GM23338 (cell line): ENCODE measurements around the gene LAMB1. TPM values are rescaled to one million over a fixed set of nuclear protein-coding genes. Genes with fewer than 3 reads are reported as not detected.
A peak's percentile ranks its signal among the peaks of the same experiment; 100 is the strongest.

Source experiments
- EZH2 ChIP-seq: fragments of 200-600 bp; sonication (generic); IDR thresholded peaks from one replicate; pipeline ENCODE4 v1.8.0; 2017; ENCODE audit warnings: antibody characterized with exemption, mild to moderate bottlenecking, low read depth; ENCODE audit not compliant: unreplicated experiment
- EZH2phosphoT487 ChIP-seq: fragments of 200-600 bp; sonication (generic); IDR thresholded peaks from one replicate; pipeline ENCODE4 v1.8.1; 2018; ENCODE audit warnings: antibody characterized with exemption; ENCODE audit not compliant: unreplicated experiment
- JUNB ChIP-seq: IDR thresholded peaks from one replicate; pipeline ENCODE4 v1.6.1; 2016; ENCODE audit warnings: antibody characterized with exemption; ENCODE audit not compliant: unreplicated experiment
- polyA plus RNA-seq: library from polyadenylated mRNA; unstranded; fragments of >200 nt; fragmentation: Nextera tagmentation; extraction: Ambion mirVana; gene quantifications from 2 replicates; pipeline ENCODE4 v1.2.1, GENCODE V29; 2016
- total RNA-seq: library from RNA; depleted of rRNA; stranded (reverse); fragments of >200 nt; shearing (Covaris generic); gene quantifications from 2 replicates; pipeline ENCODE4 v1.2.3, GENCODE V29; 2014
- TF ChIP-seq, protein P1 (sequence below): fragments of 250-450 bp; sonication (Bioruptor Pico); IDR thresholded peaks from 2 replicates; pipeline ENCODE4 v1.5.0; 2020; ENCODE audit warnings: mild to moderate bottlenecking, moderate library complexity
- TF ChIP-seq, protein P2 (sequence below), 2 experiments: fragments of 200-600 bp in 1 of 2; sonication (generic) in 1 of 2; conservative IDR thresholded peaks; 2 replicates each; pipeline versions ENCODE4 v1.5.1 to v1.6.1; 2016 to 2017; ENCODE audit warnings: antibody characterized with exemption in 2 of 2, low read depth in 2 of 2, mild to moderate bottlenecking in 2 of 2, moderate library complexity in 1 of 2
- TF ChIP-seq, protein P3 (sequence below): IDR thresholded peaks from one replicate; pipeline ENCODE4 v1.6.1; 2018; ENCODE audit warnings: antibody characterized with exemption; ENCODE audit not compliant: unreplicated experiment

The LAMB1 gene
- total and polyA plus RNA-seq, 2 experiments from 2014 or later, result 53.5 to 57.8 TPM

DNA sequence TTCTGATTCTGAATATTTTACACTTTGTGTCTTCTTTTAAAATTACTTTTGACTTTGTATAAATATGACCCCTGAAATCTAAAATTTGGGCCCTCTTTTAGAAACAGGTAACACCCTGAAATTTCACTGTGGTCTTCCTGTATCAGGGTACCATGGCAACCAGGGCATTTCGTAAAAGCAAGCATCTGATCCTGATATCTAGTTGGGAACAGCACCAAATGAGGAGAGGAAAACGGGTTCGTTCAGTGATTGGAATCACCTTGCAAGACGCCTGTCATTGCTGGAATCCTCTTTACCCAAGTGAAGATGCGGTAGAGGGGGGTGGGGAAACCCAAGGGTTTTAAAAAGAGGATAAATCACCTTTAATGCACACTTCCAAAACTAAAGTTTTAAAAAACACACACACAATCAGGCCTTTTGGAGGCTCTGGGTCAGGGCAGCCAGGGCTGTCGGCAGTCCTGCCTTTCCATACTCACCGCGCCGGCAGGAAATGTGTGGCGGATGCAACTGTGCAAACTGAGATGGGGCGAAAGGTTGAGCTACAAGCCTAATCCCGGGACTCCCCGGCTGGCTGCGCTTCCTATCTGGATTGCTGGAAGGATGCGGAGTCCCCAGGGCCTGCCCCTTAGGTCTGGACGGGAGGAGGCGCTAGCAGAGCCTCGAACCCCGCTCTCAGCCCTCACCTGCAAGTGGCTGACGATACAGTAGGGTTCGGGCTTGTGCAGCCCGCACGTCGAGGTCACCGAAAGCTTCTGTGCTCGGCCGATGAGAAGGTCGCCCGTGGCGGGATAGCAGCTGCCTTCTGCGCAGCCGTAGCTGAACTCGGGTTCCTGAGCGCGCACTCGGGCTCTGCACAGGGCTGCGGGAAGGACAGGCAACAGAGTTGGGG lies 1.8 kb downstream of the LAMB1 start (continued):
- TF ChIP-seq, protein P1, sequence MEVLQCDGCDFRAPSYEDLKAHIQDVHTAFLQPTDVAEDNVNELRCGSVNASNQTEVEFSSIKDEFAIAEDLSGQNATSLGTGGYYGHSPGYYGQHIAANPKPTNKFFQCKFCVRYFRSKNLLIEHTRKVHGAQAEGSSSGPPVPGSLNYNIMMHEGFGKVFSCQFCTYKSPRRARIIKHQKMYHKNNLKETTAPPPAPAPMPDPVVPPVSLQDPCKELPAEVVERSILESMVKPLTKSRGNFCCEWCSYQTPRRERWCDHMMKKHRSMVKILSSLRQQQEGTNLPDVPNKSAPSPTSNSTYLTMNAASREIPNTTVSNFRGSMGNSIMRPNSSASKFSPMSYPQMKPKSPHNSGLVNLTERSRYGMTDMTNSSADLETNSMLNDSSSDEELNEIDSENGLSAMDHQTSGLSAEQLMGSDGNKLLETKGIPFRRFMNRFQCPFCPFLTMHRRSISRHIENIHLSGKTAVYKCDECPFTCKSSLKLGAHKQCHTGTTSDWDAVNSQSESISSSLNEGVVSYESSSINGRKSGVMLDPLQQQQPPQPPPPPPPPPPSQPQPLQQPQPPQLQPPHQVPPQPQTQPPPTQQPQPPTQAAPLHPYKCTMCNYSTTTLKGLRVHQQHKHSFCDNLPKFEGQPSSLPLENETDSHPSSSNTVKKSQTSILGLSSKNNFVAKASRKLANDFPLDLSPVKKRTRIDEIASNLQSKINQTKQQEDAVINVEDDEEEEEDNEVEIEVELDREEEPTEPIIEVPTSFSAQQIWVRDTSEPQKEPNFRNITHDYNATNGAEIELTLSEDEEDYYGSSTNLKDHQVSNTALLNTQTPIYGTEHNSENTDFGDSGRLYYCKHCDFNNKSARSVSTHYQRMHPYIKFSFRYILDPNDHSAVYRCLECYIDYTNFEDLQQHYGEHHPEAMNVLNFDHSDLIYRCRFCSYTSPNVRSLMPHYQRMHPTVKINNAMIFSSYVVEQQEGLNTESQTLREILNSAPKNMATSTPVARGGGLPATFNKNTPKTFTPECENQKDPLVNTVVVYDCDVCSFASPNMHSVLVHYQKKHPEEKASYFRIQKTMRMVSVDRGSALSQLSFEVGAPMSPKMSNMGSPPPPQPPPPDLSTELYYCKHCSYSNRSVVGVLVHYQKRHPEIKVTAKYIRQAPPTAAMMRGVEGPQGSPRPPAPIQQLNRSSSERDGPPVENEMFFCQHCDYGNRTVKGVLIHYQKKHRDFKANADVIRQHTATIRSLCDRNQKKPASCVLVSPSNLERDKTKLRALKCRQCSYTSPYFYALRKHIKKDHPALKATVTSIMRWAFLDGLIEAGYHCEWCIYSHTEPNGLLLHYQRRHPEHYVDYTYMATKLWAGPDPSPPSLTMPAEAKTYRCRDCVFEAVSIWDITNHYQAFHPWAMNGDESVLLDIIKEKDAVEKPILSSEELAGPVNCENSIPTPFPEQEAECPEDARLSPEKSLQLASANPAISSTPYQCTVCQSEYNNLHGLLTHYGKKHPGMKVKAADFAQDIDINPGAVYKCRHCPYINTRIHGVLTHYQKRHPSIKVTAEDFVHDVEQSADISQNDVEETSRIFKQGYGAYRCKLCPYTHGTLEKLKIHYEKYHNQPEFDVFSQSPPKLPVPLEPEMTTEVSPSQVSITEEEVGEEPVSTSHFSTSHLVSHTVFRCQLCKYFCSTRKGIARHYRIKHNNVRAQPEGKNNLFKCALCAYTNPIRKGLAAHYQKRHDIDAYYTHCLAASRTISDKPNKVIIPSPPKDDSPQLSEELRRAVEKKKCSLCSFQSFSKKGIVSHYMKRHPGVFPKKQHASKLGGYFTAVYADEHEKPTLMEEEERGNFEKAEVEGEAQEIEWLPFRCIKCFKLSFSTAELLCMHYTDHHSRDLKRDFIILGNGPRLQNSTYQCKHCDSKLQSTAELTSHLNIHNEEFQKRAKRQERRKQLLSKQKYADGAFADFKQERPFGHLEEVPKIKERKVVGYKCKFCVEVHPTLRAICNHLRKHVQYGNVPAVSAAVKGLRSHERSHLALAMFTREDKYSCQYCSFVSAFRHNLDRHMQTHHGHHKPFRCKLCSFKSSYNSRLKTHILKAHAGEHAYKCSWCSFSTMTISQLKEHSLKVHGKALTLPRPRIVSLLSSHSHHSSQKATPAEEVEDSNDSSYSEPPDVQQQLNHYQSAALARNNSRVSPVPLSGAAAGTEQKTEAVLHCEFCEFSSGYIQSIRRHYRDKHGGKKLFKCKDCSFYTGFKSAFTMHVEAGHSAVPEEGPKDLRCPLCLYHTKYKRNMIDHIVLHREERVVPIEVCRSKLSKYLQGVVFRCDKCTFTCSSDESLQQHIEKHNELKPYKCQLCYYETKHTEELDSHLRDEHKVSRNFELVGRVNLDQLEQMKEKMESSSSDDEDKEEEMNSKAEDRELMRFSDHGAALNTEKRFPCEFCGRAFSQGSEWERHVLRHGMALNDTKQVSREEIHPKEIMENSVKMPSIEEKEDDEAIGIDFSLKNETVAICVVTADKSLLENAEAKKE (CRISPR knock-in tag), result 0 out of 2 replicates have a peak, but pooled peaks have one; percentile 14
- TF ChIP-seq EZH2phosphoT487 (no peak), EZH2 (peak; percentile 14), JUNB (no peak)
- TF ChIP-seq, protein P2, sequence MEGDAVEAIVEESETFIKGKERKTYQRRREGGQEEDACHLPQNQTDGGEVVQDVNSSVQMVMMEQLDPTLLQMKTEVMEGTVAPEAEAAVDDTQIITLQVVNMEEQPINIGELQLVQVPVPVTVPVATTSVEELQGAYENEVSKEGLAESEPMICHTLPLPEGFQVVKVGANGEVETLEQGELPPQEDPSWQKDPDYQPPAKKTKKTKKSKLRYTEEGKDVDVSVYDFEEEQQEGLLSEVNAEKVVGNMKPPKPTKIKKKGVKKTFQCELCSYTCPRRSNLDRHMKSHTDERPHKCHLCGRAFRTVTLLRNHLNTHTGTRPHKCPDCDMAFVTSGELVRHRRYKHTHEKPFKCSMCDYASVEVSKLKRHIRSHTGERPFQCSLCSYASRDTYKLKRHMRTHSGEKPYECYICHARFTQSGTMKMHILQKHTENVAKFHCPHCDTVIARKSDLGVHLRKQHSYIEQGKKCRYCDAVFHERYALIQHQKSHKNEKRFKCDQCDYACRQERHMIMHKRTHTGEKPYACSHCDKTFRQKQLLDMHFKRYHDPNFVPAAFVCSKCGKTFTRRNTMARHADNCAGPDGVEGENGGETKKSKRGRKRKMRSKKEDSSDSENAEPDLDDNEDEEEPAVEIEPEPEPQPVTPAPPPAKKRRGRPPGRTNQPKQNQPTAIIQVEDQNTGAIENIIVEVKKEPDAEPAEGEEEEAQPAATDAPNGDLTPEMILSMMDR (conservative IDR thresholded peaks at IDR 0.05; ENCODE audit: low read depth in 2 of 2), result peak; percentile 32 to 67
- TF ChIP-seq, protein P3, sequence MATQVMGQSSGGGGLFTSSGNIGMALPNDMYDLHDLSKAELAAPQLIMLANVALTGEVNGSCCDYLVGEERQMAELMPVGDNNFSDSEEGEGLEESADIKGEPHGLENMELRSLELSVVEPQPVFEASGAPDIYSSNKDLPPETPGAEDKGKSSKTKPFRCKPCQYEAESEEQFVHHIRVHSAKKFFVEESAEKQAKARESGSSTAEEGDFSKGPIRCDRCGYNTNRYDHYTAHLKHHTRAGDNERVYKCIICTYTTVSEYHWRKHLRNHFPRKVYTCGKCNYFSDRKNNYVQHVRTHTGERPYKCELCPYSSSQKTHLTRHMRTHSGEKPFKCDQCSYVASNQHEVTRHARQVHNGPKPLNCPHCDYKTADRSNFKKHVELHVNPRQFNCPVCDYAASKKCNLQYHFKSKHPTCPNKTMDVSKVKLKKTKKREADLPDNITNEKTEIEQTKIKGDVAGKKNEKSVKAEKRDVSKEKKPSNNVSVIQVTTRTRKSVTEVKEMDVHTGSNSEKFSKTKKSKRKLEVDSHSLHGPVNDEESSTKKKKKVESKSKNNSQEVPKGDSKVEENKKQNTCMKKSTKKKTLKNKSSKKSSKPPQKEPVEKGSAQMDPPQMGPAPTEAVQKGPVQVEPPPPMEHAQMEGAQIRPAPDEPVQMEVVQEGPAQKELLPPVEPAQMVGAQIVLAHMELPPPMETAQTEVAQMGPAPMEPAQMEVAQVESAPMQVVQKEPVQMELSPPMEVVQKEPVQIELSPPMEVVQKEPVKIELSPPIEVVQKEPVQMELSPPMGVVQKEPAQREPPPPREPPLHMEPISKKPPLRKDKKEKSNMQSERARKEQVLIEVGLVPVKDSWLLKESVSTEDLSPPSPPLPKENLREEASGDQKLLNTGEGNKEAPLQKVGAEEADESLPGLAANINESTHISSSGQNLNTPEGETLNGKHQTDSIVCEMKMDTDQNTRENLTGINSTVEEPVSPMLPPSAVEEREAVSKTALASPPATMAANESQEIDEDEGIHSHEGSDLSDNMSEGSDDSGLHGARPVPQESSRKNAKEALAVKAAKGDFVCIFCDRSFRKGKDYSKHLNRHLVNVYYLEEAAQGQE, result no peak
